GM12892 (cell line): ENCODE results near the gene SCAMP1. TPM values are rescaled to one million over a fixed set of nuclear protein-coding genes. Genes with fewer than 3 reads are reported as not detected.

ENCODE experiments used
- DNase-seq: peaks from one replicate; pipeline ENCODE4 v3.0.0; 2011; ENCODE audit not compliant: insufficient read length
- FAIRE-seq: peaks from 2 replicates; lab custom pipeline; 2011; peaks lifted over from hg19 to GRCh38; lab: Jason Lieb, UNC
- POLR2A ChIP-seq: IDR thresholded peaks from 2 replicates; pipeline ENCODE4 v1.6.1; 2011; ENCODE audit warnings: low read depth, low read length, control low read depth
- POLR2AphosphoS5 ChIP-seq: IDR thresholded peaks from 2 replicates; pipeline ENCODE4 v1.6.1; 2011; ENCODE audit warnings: low read depth, low read length, control low read depth
- TAF1 ChIP-seq: IDR thresholded peaks from 2 replicates; pipeline ENCODE4 v1.6.1; 2011; ENCODE audit warnings: low read depth, mild to moderate bottlenecking, control low read depth, low read length, borderline replicate concordance
- polyA plus RNA-seq: library from polyadenylated mRNA; unstranded; fragments of >200 nt; gene quantifications from one replicate; pipeline ENCODE4 v1.2.1, GENCODE V29; 2012; ENCODE audit warnings: missing spikeins, inconsistent platforms; ENCODE audit not compliant: missing spikeins

SCAMP1 gene, protein sequence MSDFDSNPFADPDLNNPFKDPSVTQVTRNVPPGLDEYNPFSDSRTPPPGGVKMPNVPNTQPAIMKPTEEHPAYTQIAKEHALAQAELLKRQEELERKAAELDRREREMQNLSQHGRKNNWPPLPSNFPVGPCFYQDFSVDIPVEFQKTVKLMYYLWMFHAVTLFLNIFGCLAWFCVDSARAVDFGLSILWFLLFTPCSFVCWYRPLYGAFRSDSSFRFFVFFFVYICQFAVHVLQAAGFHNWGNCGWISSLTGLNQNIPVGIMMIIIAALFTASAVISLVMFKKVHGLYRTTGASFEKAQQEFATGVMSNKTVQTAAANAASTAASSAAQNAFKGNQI
- 7.4 TPM for polyA plus RNA-seq

DNA sequence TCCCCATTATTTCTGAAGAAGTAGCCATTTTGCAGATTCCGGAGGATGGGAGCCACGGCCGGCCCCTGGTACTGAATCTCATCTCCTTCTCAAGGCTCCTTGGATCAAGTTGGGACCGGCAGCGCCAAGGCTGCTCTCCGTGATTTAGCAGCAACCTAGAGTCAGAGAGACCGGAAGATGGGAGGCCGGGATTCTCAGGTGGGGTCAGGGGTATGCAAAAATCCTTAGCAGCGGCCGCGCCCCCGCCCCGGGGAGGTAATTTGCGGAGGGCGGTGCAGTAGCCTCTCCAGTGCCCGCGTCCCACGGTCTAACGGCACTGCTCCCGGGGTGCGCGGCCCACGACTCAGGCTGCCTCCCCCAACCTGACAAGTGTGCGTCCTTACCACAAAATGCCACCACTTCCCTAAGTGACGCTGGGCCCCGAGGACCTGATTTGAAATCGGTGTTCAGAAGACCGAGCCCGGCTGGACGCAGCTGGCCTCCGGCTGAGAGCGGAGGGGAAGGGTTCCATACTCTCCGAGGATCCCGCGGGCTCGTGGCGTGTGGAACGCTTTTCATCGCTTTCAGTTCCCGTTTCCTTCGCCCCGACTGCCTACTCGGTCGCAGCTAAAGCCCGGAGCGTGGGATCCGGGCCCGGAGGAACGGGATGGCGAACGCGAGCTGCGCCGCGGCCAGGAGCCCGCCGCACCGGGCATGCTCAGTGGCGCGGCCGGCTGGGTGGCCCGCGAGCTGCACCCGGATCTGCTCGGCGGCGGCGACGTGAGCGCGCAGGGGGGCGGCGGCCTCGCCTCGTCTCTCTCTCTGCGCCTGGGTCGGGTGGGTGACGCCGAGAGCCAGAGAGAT lies at the start of gene SCAMP1:
TSS of gene SCAMP1 (plus strand) at position 787 of the 843 bp plus-strand sequence. CDS start at position 842, 55 bp downstream.
- FAIRE-seq (peak; percentile 95), DNase-seq (peak; percentile 86)
- peak; percentile 73; the same call in 1 of the 2 replicates for TF ChIP-seq TAF1
- TF ChIP-seq POLR2A: peak; percentile 91
- peak; percentile 88 for TF ChIP-seq POLR2AphosphoS5

DNA sequence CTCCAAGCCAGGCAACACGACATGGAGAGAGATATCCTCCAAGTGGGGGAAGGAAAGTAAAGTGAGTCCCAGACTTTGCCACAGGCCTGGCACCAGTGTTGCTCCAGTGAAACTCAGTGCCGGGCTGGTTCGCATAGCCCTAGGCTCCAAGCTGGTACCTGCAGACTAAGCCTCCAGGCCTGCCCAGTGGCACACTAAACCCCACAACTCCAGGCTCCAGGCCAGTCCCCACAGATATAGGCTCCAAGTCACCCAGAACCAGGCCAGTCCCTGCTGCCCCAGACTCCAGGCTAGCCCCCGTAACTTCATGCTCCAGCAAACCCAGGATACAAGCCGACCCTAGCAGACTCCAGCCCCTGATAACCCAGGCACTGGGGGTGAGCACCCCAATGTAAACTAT lies 42.9 kb upstream of the SCAMP1 start:
- no peak for FAIRE-seq
- TF ChIP-seq POLR2A: no peak
- TF ChIP-seq POLR2AphosphoS5: no peak
- TF ChIP-seq TAF1: no peak
- DNase-seq: no peak

DNA sequence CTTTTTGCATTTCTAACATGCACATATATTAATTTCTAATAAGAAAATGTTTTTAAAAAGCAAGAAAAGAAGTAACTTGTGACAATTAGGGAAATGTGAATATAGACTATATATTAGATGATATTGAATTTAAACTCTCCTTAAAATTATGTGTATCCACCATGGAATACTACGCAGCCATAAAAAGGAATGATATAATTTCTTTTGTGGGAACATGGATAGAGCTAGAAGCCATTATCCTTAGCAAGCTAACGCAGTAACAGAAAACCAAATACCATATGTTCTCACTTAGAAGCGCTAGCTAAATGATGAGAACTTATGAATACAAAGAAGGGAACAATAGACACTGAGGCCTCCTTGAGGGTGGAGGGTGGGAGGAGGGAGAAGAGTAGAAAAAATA lies 42.1 kb upstream of the SCAMP1 start:
- DNase-seq: no peak
- no peak for FAIRE-seq
- TF ChIP-seq TAF1 (no peak), POLR2AphosphoS5 (no peak), POLR2A (no peak)

DNA sequence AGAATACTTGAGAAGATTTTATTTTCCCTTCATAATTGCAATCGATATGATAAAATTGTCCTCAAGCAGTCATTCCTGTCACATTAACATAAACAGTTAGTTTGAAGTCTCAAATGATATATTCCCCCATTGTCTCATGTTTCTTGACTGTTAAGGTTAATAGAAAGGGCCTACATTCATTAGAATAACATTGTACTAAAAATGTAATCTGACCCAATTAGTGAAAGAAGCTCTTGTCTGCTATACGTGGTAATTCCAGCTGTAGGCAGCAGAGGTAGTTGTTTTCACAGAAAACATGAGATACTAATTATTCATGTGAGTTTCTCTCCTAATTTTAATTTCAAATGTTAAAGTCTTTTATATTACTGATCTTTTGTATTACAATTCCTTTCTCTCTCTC lies 40.0 kb upstream of the SCAMP1 start:
- DNase-seq (no peak), FAIRE-seq (no peak)
- TF ChIP-seq TAF1 (no peak), POLR2A (no peak), POLR2AphosphoS5 (no peak)

DNA sequence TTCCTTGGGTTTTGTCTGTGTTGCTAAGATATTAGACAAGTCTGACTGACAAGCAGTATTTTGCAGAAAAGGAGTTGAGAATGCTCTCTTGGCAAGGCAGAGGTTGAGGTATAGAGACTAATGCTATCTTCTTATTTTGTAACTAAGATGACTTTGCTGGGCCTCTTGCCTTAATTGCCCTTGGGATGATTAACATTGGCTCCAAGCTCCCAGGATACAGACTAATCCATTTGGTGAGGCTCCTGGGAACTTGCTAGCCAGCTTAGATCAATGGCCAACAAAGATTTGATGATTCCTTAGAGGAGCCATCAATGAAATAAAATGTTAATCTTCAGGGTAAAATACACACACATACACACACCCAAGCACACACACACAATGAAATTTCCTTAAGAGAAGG lies 37.2 kb upstream of the SCAMP1 start:
- no peak for FAIRE-seq
- DNase-seq: no peak
- no peak for TF ChIP-seq POLR2A
- no peak for TF ChIP-seq POLR2AphosphoS5
- no peak for TF ChIP-seq TAF1

DNA sequence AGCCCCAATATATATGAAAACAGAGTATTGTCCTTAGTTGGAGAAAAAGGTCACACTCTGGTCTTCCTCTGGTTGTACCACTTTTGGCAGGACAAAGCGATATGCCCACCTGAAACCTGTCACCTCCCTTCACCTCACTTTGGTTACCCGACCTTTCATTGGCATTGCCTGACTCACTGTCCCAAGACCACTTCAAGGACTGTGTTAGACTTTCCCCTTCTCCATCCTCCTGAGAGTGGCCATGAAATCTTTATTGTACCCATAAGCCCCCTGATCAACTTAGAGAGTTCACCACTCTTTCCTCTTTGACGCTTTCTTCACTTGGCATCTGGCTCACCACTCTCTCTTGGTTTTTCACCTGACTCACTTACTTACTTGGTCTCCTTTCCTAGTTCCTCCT lies 33.5 kb upstream of the SCAMP1 start:
- no peak for TF ChIP-seq POLR2A
- no peak for TF ChIP-seq TAF1
- TF ChIP-seq POLR2AphosphoS5: no peak
- FAIRE-seq (no peak), DNase-seq (no peak)

DNA sequence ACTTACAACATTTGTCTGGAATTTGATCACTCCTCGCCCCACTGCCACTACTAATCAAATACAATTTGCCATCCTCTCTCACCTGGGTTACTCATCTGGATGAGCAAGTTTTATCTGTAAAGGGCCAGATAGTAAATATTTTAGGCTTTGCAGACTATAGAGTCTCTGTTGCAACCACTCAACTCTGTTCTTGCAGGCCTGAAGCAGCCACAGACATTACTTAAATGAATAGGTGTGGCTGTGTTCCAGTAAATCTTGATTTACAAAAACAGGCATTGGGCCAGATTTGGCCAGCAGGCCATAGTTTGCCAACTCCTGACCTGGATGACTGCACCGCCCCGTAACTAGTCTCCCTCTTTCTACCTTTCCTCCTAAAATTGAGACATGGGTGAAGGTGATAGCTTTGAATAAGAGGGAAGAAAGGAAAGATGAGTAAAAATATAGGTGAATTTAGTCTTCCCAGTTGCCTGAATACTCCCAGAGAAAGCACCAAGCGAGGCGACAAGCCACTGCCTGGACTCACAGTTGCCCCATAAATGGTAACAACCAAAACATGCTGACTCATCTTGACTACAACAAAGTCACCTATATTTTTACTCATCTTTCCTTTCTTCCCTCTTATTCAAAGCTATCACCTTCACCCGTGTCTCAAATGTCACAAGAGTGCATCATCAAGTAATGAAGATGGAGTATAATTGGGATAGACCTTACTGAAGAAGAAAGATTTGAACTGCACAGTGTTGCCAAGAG lies 32.5 kb upstream of the SCAMP1 start:
- DNase-seq: no peak
- FAIRE-seq: peak; percentile 60
- no peak for TF ChIP-seq POLR2AphosphoS5
- no peak for TF ChIP-seq POLR2A
- TF ChIP-seq TAF1: no peak

DNA sequence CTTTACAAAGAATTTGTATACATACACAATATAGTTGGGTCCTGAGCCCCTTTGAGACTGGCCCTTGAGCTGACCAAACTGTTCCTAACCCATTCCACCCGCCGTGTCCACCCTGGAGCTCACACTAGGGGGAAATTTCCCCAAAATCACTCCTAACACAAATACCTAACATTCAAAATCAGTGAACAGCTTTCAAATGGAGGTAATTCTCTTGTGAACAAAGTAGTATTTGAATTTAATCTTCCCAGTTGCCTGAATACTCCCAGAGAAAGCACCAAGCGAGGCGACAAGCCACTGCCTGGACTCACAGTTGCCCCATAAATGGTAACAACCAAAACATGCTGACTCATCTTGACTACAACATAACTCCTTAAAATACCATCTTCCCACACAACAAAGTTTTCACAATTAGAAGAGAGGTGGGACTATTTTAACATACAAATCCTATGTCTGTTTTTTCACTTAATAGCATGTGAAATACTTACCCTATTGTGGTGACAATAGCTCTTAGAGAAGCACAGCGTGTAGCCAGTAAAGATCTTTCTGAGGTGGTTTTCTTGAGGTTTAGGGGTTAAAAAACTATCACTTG lies 31.7 kb upstream of the SCAMP1 start:
- DNase-seq (no peak), FAIRE-seq (no peak)
- TF ChIP-seq TAF1: no peak
- TF ChIP-seq POLR2AphosphoS5: no peak
- no peak for TF ChIP-seq POLR2A

DNA sequence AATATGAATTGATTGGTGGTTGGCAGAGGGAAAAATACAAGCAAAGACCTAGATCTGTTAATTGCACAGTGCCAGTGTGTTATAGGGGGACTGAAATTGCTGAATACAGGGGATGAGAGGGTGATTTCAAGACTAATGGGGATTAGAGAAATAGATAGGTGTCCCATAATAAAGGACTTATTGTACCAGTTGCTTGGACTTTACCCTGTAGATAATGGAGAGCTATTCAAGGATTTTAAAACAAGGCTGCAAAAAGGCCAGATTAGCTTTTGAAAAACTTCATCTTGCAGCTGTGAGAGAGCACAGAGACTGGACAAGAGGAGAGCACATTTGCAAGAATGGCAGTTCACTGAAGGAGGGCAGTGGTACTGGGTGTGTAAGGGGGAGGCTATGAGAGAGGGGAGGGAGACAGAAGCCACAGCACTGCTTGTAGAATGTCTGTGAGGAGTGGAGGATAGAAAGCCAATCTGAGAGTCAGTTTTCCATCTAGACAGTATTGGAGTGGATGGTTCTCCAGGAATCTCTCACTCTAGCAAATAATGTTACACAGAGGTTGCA lies 28.8 kb upstream of the SCAMP1 start:
- FAIRE-seq (no peak), DNase-seq (no peak)
- TF ChIP-seq POLR2AphosphoS5 (no peak), POLR2A (no peak), TAF1 (no peak)

DNA sequence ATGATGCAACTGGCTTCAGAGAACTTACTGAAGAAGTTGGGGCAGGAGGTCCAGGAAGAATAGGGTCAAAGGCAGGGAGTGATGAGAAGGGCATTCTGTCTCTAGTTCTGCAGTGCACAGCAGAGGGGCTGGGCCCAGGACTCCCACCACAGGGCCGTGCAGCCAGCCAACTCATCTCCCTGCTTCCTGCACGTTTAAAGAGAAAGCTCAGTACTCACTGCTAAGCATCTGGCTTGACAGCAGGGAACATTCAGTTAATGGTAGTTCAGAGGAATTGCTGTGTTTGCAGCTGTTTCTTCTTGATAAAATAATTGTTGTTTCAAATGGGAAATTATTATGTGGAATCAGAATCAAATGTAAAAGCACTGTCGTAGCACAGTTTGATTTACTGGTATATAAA lies 25.6 kb upstream of the SCAMP1 start:
- TF ChIP-seq POLR2AphosphoS5 (no peak), TAF1 (no peak), POLR2A (no peak)
- DNase-seq: no peak
- FAIRE-seq: no peak
